Lower leg skin (tissue), 3 donors: ENCODE data around the gene WNT10A.

ENCODE experiments used
- POLR2A ChIP-seq, 2 donors: fragments of 450-650 bp; IDR thresholded peaks; one replicate each; pipeline ENCODE4 v1.6.1; 2016 to 2017; ENCODE audit warnings: antibody characterized with exemption in 2 of 2, mild to moderate bottlenecking in 1 of 2, moderate library complexity in 1 of 2
- TF ChIP-seq, protein P1 (sequence below), 3 donors: fragments of 450-650 bp; IDR thresholded peaks; one replicate each; pipeline ENCODE4 v1.5.1; 2016; ENCODE audit warnings: antibody characterized with exemption in 3 of 3, mild to moderate bottlenecking in 3 of 3, moderate library complexity in 2 of 3

DNA sequence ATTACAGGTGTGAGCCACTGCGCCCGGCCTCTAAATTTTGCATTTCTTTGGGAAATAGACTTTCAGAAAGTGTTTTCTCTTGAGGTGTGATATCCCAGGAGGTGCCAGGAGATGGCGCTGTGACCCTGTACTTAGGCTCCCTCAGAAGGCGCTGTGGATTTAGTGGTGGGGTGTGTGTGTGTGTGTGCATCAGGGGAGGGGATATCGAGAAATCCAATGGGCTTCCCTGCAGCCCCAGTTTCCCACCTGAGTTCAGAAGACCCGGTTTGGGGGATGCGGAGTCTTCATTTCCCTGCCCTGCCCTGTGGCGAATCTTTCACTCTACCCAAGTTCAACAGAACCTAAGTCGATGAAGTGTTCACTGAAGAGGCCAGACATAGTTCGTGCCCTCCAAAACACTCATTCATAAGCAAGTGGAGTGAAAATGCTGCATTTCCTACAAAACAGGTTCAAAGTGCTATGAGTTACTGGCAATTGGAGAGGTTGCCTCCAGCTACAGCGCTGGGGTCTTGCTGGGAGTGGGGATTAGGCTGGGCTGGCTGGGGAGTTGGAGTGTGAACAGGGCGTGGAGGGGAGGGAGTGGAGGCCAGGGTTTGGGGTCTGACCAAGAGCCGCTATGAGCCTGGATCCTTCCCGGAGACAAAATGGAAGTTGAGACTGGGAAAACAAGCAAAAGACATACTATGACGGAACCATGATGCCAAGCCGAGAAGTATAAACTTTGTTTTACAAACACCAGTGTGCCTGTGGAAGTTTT is 27.6 kb upstream of the WNT10A start:
- TF ChIP-seq, protein P1, sequence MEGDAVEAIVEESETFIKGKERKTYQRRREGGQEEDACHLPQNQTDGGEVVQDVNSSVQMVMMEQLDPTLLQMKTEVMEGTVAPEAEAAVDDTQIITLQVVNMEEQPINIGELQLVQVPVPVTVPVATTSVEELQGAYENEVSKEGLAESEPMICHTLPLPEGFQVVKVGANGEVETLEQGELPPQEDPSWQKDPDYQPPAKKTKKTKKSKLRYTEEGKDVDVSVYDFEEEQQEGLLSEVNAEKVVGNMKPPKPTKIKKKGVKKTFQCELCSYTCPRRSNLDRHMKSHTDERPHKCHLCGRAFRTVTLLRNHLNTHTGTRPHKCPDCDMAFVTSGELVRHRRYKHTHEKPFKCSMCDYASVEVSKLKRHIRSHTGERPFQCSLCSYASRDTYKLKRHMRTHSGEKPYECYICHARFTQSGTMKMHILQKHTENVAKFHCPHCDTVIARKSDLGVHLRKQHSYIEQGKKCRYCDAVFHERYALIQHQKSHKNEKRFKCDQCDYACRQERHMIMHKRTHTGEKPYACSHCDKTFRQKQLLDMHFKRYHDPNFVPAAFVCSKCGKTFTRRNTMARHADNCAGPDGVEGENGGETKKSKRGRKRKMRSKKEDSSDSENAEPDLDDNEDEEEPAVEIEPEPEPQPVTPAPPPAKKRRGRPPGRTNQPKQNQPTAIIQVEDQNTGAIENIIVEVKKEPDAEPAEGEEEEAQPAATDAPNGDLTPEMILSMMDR (IDR thresholded peaks at IDR 0.05): peak in 1 of 3 donors; percentile 34
- no peak for TF ChIP-seq POLR2A (IDR thresholded peaks at IDR 0.05)
